H1 (cell line): Measurements from ENCODE around the gene RNF43.

Experiments
- CREB1 ChIP-seq: IDR thresholded peaks from 2 replicates; pipeline ENCODE4 v1.6.1; 2012; ENCODE audit warnings: inconsistent platforms
- CTCF ChIP-seq, 3 experiments: IDR thresholded peaks; 1 replicate in 2 of 3; 2 replicates in 1 of 3; pipeline versions ENCODE4 v1.5.1 to v1.6.1; 2011; ENCODE audit warnings: low read length in 3 of 3, mild to moderate bottlenecking in 3 of 3, inconsistent platforms in 2 of 3, low read depth in 1 of 3, moderate library complexity in 1 of 3; ENCODE audit not compliant: insufficient read depth in 1 of 3; ENCODE audit errors: control extremely low read depth in 1 of 3
- EGR1 ChIP-seq: IDR thresholded peaks from 2 replicates; pipeline ENCODE4 v1.6.1; 2011; ENCODE audit warnings: low read depth, low read length, borderline replicate concordance

GRCh38 chr17:58386708-58387107 lies 30.6 kb downstream of the RNF43 start:
- TF ChIP-seq CTCF (IDR thresholded peaks at IDR 0.05; ENCODE audit: control extremely low read depth in 1 of 3, insufficient read depth in 1 of 3, low read depth in 1 of 3, low read length in 3 of 3) = no peak
- no peak for TF ChIP-seq CREB1
- TF ChIP-seq EGR1 = no peak
